ENCODE data around the gene IL34. TPM values are rescaled to one million over a fixed set of nuclear protein-coding genes. Genes with fewer than 3 reads are reported as not detected.

IL34 gene
- total RNA-seq, 1 experiment from 2014 or later: 4.4 TPM

DNA sequence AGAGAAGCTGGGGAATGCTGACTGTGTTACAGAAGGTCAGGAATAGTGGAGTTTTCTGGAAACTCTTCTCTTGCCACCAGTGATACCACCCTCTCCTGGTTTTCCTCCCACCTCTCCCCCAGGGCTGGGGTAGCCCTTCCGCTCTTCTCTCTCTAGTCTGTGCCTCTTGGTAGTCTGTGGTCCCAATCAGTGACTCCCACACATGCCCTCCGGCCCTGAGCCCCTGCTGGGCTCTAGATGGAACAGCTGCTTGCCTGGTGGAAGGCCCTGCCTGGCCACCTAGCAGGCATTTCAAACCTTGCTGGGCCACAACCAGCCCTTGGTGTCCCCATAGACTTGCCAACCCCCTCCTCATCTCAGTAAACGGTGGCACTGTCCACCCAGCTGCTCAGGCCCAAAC is 54.7 kb downstream of the IL34 start:
- no peak overlapping the region for H2BK20ac ChIP-seq (ENCODE audit: low read depth, low read length, poor library complexity, severe bottlenecking)
- no peaks in the 10 kb centered on the region for H3K27me3 ChIP-seq (ENCODE audit: insufficient read depth, low read length)
- H4K20me1 ChIP-seq (ENCODE audit: control insufficient read depth, insufficient read depth, insufficient read length): no peaks in the 10 kb centered on the region
- H3K14ac ChIP-seq (ENCODE audit: insufficient read depth, low read length): no peak overlapping the region
- H3K23ac ChIP-seq (ENCODE audit: insufficient read length, low read depth, low read length): no peak overlapping the region
- H3K79me1 ChIP-seq (ENCODE audit: insufficient read depth, low read depth, low read length, poor library complexity, severe bottlenecking): no peaks in the 10 kb centered on the region
- Mint-ChIP-seq H3K9me3 (no peaks in the 10 kb centered on the region), H3K27ac (peak overlapping the region in 1 of 3 experiments; percentile 81; a peak in 4 of 7 replicates), H3K27me3 (ENCODE audit: low read depth) (no peaks in the 10 kb centered on the region), H3K36me3 (ENCODE audit: insufficient read depth in 1 of 3, low read depth in 3 of 3) (peaks cover 4 to 10% (median 7%) of the 10 kb centered on the region in 3 experiments; a peak in 3 of 7 replicates), H3K4me1 (peaks cover 24 to 30% of the 10 kb centered on the region in 2 experiments), H3K4me3 (no peak overlapping the region; a peak in 1 of 5 replicates)
- no peak overlapping the region for H3K9ac ChIP-seq (ENCODE audit: extremely low read depth, insufficient read length, low read length)
- no peaks in the 10 kb centered on the region for H3K9me3 ChIP-seq (ENCODE audit: control insufficient read depth, low read depth, low read length)
- TF ChIP-seq, protein P1, sequence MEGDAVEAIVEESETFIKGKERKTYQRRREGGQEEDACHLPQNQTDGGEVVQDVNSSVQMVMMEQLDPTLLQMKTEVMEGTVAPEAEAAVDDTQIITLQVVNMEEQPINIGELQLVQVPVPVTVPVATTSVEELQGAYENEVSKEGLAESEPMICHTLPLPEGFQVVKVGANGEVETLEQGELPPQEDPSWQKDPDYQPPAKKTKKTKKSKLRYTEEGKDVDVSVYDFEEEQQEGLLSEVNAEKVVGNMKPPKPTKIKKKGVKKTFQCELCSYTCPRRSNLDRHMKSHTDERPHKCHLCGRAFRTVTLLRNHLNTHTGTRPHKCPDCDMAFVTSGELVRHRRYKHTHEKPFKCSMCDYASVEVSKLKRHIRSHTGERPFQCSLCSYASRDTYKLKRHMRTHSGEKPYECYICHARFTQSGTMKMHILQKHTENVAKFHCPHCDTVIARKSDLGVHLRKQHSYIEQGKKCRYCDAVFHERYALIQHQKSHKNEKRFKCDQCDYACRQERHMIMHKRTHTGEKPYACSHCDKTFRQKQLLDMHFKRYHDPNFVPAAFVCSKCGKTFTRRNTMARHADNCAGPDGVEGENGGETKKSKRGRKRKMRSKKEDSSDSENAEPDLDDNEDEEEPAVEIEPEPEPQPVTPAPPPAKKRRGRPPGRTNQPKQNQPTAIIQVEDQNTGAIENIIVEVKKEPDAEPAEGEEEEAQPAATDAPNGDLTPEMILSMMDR (conservative IDR thresholded peaks at IDR 0.05): no peak
- no peak overlapping the region for H2BK12ac ChIP-seq (ENCODE audit: insufficient read length, low read depth, low read length)
- H3K27ac ChIP-seq (ENCODE audit: insufficient read length, low read depth, low read length): no peak overlapping the region
- H3K79me2 ChIP-seq (ENCODE audit: insufficient read depth, low read length): no peaks in the 10 kb centered on the region
- WGBS (ENCODE audit: extremely low coverage, insufficient read length, low lambda C conversion rate): no CpG with 5 or more reads among the region's 3 CpGs
- H3K56ac ChIP-seq (ENCODE audit: insufficient read length, low read depth, low read length): no peak overlapping the region
- no peak overlapping the region for H4K8ac ChIP-seq (replicated peaks; ENCODE audit: insufficient read length, low read depth, low read length)
- no peak overlapping the region for H2AFZ ChIP-seq (ENCODE audit: low read length)
- H3K4me2 ChIP-seq (ENCODE audit: insufficient read depth, insufficient read length, low read length): no peak overlapping the region
- no peak overlapping the region for H4K91ac ChIP-seq (ENCODE audit: insufficient read length, low read depth, low read length)
- no peak overlapping the region for H2BK5ac ChIP-seq (ENCODE audit: insufficient read length, low read length)
- no peak overlapping the region for H3K4ac ChIP-seq (ENCODE audit: low read depth, low read length)
- no peaks in the 10 kb centered on the region; the same call in 1 of the 2 replicates for H3K4me1 ChIP-seq (ENCODE audit: insufficient read depth, low read length)
- no peak overlapping the region for H2BK120ac ChIP-seq (ENCODE audit: low read depth, low read length, poor library complexity, severe bottlenecking)
- DNase-seq: no peak
- H4K5ac ChIP-seq (ENCODE audit: insufficient read length, low read depth, low read length): no peak overlapping the region
- no peaks in the 10 kb centered on the region for H3K23me2 ChIP-seq (ENCODE audit: insufficient read length, low read depth, low read length, poor library complexity, severe bottlenecking)
- no peak overlapping the region for H2AK5ac ChIP-seq (ENCODE audit: insufficient read length, low read length)
- H3K18ac ChIP-seq (ENCODE audit: insufficient read length, low read depth, low read length): no peak overlapping the region
- no peak overlapping the region for H3T11ph ChIP-seq (ENCODE audit: low read length)
- no peak overlapping the region for H2BK15ac ChIP-seq (ENCODE audit: low read depth, low read length)

Data from H9 (cell line).